Upper lobe of left lung (tissue), 6 donors: ENCODE results near the gene SNX32. TPM values are rescaled to one million over a fixed set of nuclear protein-coding genes. Genes with fewer than 3 reads are reported as not detected.

Experiments
- ATAC-seq, 2 donors: fragments of 200-7000 bp; cut with Tn5 transposase; one replicate each; pipeline ENCODE4 v1.9.1; 2022; ENCODE audit warnings: mild to moderate bottlenecking in 2 of 2, moderate library complexity in 2 of 2; ENCODE audit not compliant: low FRiP score in 2 of 2
- DNase-seq, 2 donors: peaks; one replicate each; pipeline ENCODE4 v3.0.0-alpha.2; 2019 to 2020
- H3K27ac ChIP-seq, 4 donors: fragments of 200-600 bp; sonication (generic); one replicate each; pipeline ENCODE4 v1.5.1; 2016 to 2019
- H3K27me3 ChIP-seq, 4 donors: fragments of 200-600 bp; sonication (generic); one replicate each; pipeline ENCODE4 v1.5.1; 2017 to 2019
- H3K36me3 ChIP-seq, 4 donors: fragments of 200-600 bp; sonication (generic); one replicate each; pipeline ENCODE4 v1.5.1; 2016 to 2019
- H3K4me1 ChIP-seq, 4 donors: fragments of 200-600 bp; sonication (generic); one replicate each; pipeline ENCODE4 v1.5.1; 2018 to 2019
- H3K4me3 ChIP-seq, 4 donors: fragments of 200-600 bp; sonication (generic); one replicate each; pipeline ENCODE4 v1.5.1; 2017 to 2019; ENCODE audit warnings: mild to moderate bottlenecking in 2 of 4, moderate library complexity in 1 of 4
- H3K9me3 ChIP-seq, 4 donors: fragments of 200-600 bp; sonication (generic); one replicate each; pipeline ENCODE4 v1.5.1; 2018 to 2019
- CTCF ChIP-seq, 6 experiments: fragments of 450-650 bp in 4 of 6; fragments of 200-600 bp in 2 of 6; sonication (generic) in 2 of 6; IDR thresholded peaks; one replicate each; pipeline ENCODE4 v1.5.1; 2016 to 2019; ENCODE audit warnings: antibody characterized with exemption in 6 of 6
- EP300 ChIP-seq, 4 donors: sonication (generic); formaldehyde crosslinking; IDR thresholded peaks; one replicate each; pipeline ENCODE4 v1.5.1; 2017; ENCODE audit warnings: antibody characterized with exemption in 4 of 4, control low read depth in 2 of 4
- POLR2A ChIP-seq, 4 donors: fragments of 450-650 bp; IDR thresholded peaks; one replicate each; pipeline ENCODE4 v1.5.1; 2016 to 2017; ENCODE audit warnings: antibody characterized with exemption in 4 of 4, mild to moderate bottlenecking in 2 of 4
- POLR2AphosphoS5 ChIP-seq, 2 donors: sonication (generic); formaldehyde crosslinking; IDR thresholded peaks; one replicate each; pipeline ENCODE4 v1.5.1; 2017; ENCODE audit warnings: antibody characterized with exemption in 2 of 2
- WGBS, 2 donors: methylation state at CpG; one replicate each; pipeline ENCODE4 v1.1.5; 2017 to 2018; 5-methylcytosine and 5-hydroxymethylcytosine counted together
- total RNA-seq, 6 donors: library from RNA; depleted of rRNA in 4 of 6; stranded (reverse); fragments of >200 nt in 4 of 6; gene quantifications; one replicate each; pipeline versions ENCODE4 v1.1.0 to v1.2.1, GENCODE V29; 2016 to 2021
- donor health status: DM: no; HTN: no; CAD: no; lungs with moderate emphysema.
- donor health status: DM: no; HTN: yes; CAD: no; lungs with severe emphysema.

The SNX32 gene
- total RNA-seq, 6 donors from 2014 or later: 0.37 to 0.69 TPM; not detected in 4

GRCh38 chr11:65895482-65895981 is 61.8 kb downstream of the SNX32 start:
- Histone ChIP-seq H3K27ac (peak overlapping the region in 1 of 4 donors; percentile 67), H3K4me3 (no peak overlapping the region), H3K4me1 (peaks cover 40 to 58% (median 49%) of the 10 kb centered on the region in 4 donors), H3K27me3 (peaks cover 0 to 3% (median 0%) of the 10 kb centered on the region in 4 donors), H3K9me3 (no peaks in the 10 kb centered on the region), H3K36me3 (no peaks in the 10 kb centered on the region)
- no peak for ATAC-seq
- WGBS, 2 donors: 96 to 97% methylated on average over 5 of the region's 5 CpGs
- TF ChIP-seq POLR2AphosphoS5 (IDR thresholded peaks at IDR 0.05): no peak
- TF ChIP-seq CTCF (IDR thresholded peaks at IDR 0.05): no peak
- no peak for TF ChIP-seq EP300 (IDR thresholded peaks at IDR 0.05)
- no peak for TF ChIP-seq POLR2A (IDR thresholded peaks at IDR 0.05)
- DNase-seq: no peak

- H3K4me3 ChIP-seq: no peak overlapping the region
- peaks cover 0 to 3% (median 0%) of the 10 kb centered on the region in 4 donors for H3K27me3 ChIP-seq
- H3K36me3 ChIP-seq: no peaks in the 10 kb centered on the region
- peaks cover 43 to 55% (median 49%) of the 10 kb centered on the region in 4 donors for H3K4me1 ChIP-seq
- no peak for TF ChIP-seq POLR2AphosphoS5 (IDR thresholded peaks at IDR 0.05)
- TF ChIP-seq EP300 (IDR thresholded peaks at IDR 0.05): no peak
- TF ChIP-seq CTCF (IDR thresholded peaks at IDR 0.05): no peak
- TF ChIP-seq POLR2A (IDR thresholded peaks at IDR 0.05): no peak
- ATAC-seq: no peak
- no peaks in the 10 kb centered on the region for H3K9me3 ChIP-seq
- no peak for DNase-seq
- WGBS, 2 donors: 91% methylated on average over 9 to 14 of the region's 14 CpGs
- no peak overlapping the region for H3K27ac ChIP-seq
Observed at GRCh38 chr11:65896034-65896999, 62.6 kb downstream of the SNX32 start.

- Histone ChIP-seq H3K9me3 (no peaks in the 10 kb centered on the region), H3K4me3 (no peak overlapping the region), H3K4me1 (peaks cover 41 to 47% (median 42%) of the 10 kb centered on the region in 4 donors), H3K27me3 (peaks cover 0 to 3% (median 0%) of the 10 kb centered on the region in 4 donors), H3K27ac (no peak overlapping the region), H3K36me3 (no peaks in the 10 kb centered on the region)
- ATAC-seq: no peak
- TF ChIP-seq POLR2A (IDR thresholded peaks at IDR 0.05) (no peak), EP300 (IDR thresholded peaks at IDR 0.05) (no peak), CTCF (IDR thresholded peaks at IDR 0.05) (no peak), POLR2AphosphoS5 (IDR thresholded peaks at IDR 0.05) (no peak)
- no peak for DNase-seq
- WGBS, 2 donors: 93 to 95% methylated on average over 4 of the region's 4 CpGs
Observed at GRCh38 chr11:65897020-65897471, 63.3 kb downstream of the SNX32 start.

- Histone ChIP-seq H3K4me3 (peak overlapping the region; percentile 62 to 75 (median 68)), H3K36me3 (no peaks in the 10 kb centered on the region), H3K27ac (peak overlapping the region; percentile 28 to 84 (median 56)), H3K4me1 (peaks cover 24 to 30% (median 25%) of the 10 kb centered on the region in 4 donors), H3K27me3 (peaks cover 0 to 3% (median 0%) of the 10 kb centered on the region in 4 donors), H3K9me3 (no peaks in the 10 kb centered on the region)
- peak in 1 of 6 experiments; percentile 1 for TF ChIP-seq CTCF (IDR thresholded peaks at IDR 0.05)
- no peak for TF ChIP-seq EP300 (IDR thresholded peaks at IDR 0.05)
- no peak for TF ChIP-seq POLR2AphosphoS5 (IDR thresholded peaks at IDR 0.05)
- TF ChIP-seq POLR2A (IDR thresholded peaks at IDR 0.05): peak in 2 of 4 donors; percentile 25 to 48
- 26 to 65% methylated on average over 9 to 23 of the region's 28 CpGs for WGBS, 2 donors
- ATAC-seq (no peak), DNase-seq (no peak)
Observed at GRCh38 chr11:65898656-65899355, 65.0 kb downstream of the SNX32 start.
